ENCODE data around the gene CD63.

Gene CD63

DNA sequence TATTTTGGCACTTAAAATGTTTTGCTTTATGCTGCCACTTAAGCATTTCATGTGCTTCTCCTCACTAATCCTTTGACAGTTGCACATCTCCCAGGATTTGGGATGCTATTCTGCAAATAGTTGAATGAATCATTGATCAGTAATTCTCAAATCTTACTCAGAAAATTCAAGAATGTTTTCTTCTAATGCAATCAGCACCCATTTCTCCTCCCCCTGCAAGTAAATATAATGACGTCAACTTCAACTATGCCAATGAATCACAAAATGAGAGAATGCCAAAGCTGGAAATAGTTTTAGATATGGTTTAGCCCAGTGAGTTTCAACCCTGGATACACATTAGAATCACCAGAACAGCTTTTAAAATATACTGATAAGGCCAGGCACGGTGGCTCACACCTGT is 15.1 kb downstream of the CD63 start:
- Histone ChIP-seq H3K4me3 (ENCODE audit: low read depth, low read length) (no peak overlapping the region), H3K4me1 (peaks cover 7% of the 10 kb centered on the region), H3K27me3 (ENCODE audit: control insufficient read depth, insufficient read depth, low read length) (no peaks in the 10 kb centered on the region), H3K36me3 (ENCODE audit: control insufficient read depth, insufficient read depth, low read length) (no peaks in the 10 kb centered on the region), H2AFZ (no peak overlapping the region), H3K27ac (no peak overlapping the region), H3K4me2 (ENCODE audit: low read length) (no peak overlapping the region), H3K9me3 (ENCODE audit: control insufficient read depth, low read length) (no peaks in the 10 kb centered on the region), H3K79me2 (no peaks in the 10 kb centered on the region), H3K9ac (no peak overlapping the region)
- TF ChIP-seq, protein P1, sequence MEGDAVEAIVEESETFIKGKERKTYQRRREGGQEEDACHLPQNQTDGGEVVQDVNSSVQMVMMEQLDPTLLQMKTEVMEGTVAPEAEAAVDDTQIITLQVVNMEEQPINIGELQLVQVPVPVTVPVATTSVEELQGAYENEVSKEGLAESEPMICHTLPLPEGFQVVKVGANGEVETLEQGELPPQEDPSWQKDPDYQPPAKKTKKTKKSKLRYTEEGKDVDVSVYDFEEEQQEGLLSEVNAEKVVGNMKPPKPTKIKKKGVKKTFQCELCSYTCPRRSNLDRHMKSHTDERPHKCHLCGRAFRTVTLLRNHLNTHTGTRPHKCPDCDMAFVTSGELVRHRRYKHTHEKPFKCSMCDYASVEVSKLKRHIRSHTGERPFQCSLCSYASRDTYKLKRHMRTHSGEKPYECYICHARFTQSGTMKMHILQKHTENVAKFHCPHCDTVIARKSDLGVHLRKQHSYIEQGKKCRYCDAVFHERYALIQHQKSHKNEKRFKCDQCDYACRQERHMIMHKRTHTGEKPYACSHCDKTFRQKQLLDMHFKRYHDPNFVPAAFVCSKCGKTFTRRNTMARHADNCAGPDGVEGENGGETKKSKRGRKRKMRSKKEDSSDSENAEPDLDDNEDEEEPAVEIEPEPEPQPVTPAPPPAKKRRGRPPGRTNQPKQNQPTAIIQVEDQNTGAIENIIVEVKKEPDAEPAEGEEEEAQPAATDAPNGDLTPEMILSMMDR (IDR thresholded peaks at IDR 0.05), result no peak

DNA sequence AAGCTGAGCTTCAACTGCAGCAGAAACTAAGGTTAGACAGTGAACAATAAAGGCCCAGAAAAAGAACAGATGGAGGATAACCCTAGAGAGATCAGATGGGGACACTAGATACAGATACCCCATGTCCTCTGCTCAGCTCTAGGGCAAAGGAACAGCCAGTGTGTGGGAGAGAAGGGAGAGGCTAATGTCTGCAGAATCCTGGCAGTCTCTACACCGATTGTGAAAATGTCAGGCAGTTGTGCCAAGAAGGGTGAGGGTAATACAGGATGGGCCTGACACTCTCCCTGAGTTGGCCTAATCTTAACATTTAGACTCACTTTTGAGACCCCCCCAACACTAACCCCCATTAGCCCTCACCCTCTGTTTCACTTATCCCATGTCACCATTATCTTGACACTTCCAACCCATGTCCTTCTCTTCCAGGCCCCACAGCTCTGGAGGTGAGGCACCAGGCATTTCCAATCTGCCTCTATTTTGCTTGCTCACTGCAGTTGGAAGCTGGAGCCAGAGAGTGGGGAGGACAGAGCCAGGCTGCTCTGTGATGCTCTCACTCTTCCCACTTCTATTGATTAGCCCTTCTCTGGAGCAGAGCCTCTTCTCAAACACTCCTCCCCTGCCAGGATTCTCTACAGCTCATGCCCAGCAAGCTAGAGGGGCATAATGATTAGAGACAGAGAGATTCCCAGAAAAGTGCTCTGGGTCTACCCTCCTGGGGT is 16.0 kb downstream of the CD63 start:
- Histone ChIP-seq H3K4me3 (ENCODE audit: low read depth, low read length) (no peak overlapping the region), H3K27ac (no peak overlapping the region), H3K4me1 (peaks cover 7% of the 10 kb centered on the region), H3K9ac (no peak overlapping the region), H3K27me3 (ENCODE audit: control insufficient read depth, insufficient read depth, low read length) (no peaks in the 10 kb centered on the region), H2AFZ (no peak overlapping the region), H3K36me3 (ENCODE audit: control insufficient read depth, insufficient read depth, low read length) (no peaks in the 10 kb centered on the region), H3K9me3 (ENCODE audit: control insufficient read depth, low read length) (no peaks in the 10 kb centered on the region), H3K4me2 (ENCODE audit: low read length) (no peak overlapping the region), H3K79me2 (no peaks in the 10 kb centered on the region)
- TF ChIP-seq, protein P1 (IDR thresholded peaks at IDR 0.05), result no peak

DNA sequence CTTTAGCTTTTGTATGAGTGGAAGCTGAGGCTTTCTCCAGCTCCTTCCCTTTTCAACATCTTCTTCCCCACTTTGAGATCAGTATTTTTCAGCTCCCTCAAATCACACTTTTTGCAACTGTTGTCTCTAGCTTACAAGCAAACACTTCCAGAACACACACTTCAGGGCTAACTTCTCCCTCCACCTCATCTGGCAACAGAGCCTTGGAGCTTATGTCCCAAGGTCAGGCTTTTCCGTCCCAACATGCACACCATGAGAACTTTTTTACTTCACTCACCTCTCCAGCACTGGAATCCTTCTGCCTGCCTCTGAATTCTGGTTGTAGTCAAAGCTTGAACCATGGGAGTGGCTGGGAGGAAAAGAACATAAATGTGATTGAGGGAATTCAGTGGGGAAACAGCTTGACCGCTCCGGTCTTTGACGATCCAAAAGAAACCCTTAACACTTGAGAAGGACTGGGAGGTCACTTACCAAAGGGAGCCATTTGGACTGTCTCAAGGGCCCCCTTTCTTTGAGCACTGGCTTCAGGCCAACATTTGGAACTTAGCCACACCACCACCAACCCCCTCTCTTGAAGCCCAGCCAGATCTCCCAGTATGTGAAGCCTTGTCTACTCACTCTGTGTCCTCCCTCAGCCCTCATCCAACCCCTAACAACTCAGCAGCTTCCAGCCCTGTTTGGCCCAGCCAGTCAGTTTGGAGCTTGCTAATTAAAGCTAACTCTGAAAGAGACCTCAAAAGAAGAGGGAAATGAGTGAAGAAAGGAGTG is 16.8 kb downstream of the CD63 start:
- no peaks in the 10 kb centered on the region for H3K27me3 ChIP-seq (ENCODE audit: control insufficient read depth, insufficient read depth, low read length)
- no peaks in the 10 kb centered on the region for H3K79me2 ChIP-seq
- H3K36me3 ChIP-seq (ENCODE audit: control insufficient read depth, insufficient read depth, low read length), result no peaks in the 10 kb centered on the region
- no peak overlapping the region for H3K27ac ChIP-seq
- no peaks in the 10 kb centered on the region for H3K9me3 ChIP-seq (ENCODE audit: control insufficient read depth, low read length)
- no peak overlapping the region for H2AFZ ChIP-seq
- TF ChIP-seq, protein P1 (IDR thresholded peaks at IDR 0.05), result no peak
- H3K4me2 ChIP-seq (ENCODE audit: low read length), result no peak overlapping the region
- H3K4me1 ChIP-seq, result peaks cover under 1% of the 10 kb centered on the region
- no peak overlapping the region for H3K4me3 ChIP-seq (ENCODE audit: low read depth, low read length)
- no peak overlapping the region for H3K9ac ChIP-seq

DNA sequence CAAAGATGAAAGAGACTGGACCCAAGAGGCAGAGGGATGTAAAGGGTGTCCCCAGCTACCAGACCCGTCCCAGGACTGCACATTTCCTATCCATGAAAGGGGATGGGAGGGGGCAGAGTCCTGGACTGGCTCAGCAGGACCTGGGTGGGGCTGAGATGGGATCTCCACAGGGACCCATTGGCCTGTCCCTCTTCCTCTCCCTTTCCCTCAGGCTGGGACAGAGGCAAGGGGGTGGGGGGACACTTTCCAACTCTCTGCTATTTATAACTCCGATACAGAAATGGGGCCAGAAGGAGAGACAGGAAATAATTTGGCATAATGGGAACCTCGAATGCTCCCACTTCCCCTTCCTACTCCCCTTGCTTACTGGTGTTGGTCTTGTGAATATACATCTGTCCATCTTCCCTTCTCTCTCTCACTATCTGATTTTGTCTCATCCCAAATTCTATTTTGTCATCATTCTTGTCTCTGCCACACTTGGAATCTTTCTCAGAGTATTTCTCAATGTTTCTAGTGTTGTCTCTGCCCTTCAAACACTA is 20.0 kb downstream of the CD63 start:
- TF ChIP-seq, protein P1 (IDR thresholded peaks at IDR 0.05), result no peak
- H3K4me1 ChIP-seq, result no peaks in the 10 kb centered on the region
- H3K9me3 ChIP-seq (ENCODE audit: control insufficient read depth, low read length), result no peaks in the 10 kb centered on the region
- no peak overlapping the region for H2AFZ ChIP-seq
- H3K27me3 ChIP-seq (ENCODE audit: control insufficient read depth, insufficient read depth, low read length), result no peaks in the 10 kb centered on the region
- no peaks in the 10 kb centered on the region for H3K36me3 ChIP-seq (ENCODE audit: control insufficient read depth, insufficient read depth, low read length)
- no peak overlapping the region for H3K4me3 ChIP-seq (ENCODE audit: low read depth, low read length)
- no peak overlapping the region for H3K9ac ChIP-seq
- H3K27ac ChIP-seq, result no peak overlapping the region
- no peak overlapping the region for H3K4me2 ChIP-seq (ENCODE audit: low read length)
- H3K79me2 ChIP-seq, result no peaks in the 10 kb centered on the region

Data from parathyroid adenoma (tissue), 2 donors.